Prostate gland (tissue), 2 donors: ENCODE measurements around the gene SHBG. TPM values are rescaled to one million over a fixed set of nuclear protein-coding genes. Genes with fewer than 3 reads are reported as not detected.

Experiments used
- DNase-seq: peaks from one replicate; pipeline ENCODE4 v3.0.0-alpha.2; 2019; ENCODE audit warnings: low spot score
- H3K27ac ChIP-seq, 2 donors: fragments of 200-600 bp; sonication (generic); 2 replicates each; pipeline ENCODE4 v1.5.1; 2017 to 2019
- H3K27me3 ChIP-seq: fragments of 200-600 bp; sonication (generic); replicated peaks from 2 replicates; pipeline ENCODE4 v1.5.1; 2019; ENCODE audit not compliant: insufficient read depth
- H3K36me3 ChIP-seq, 2 donors: fragments of 200-600 bp; sonication (generic); 1 replicate in 1 of 2; 2 replicates in 1 of 2; pipeline versions ENCODE4 v1.5.1 to v1.8.1; 2017 to 2019
- H3K4me1 ChIP-seq: fragments of 200-600 bp; sonication (generic); replicated peaks from 2 replicates; pipeline ENCODE4 v1.5.1; 2019
- H3K4me3 ChIP-seq, 2 donors: fragments of 200-600 bp; sonication (generic); 2 replicates each; pipeline ENCODE4 v1.5.1; 2017 to 2019
- H3K9me3 ChIP-seq: fragments of 200-600 bp; sonication (generic); 2 replicates; pipeline ENCODE4 v1.5.1; 2017
- POLR2A ChIP-seq: fragments of 450-650 bp; IDR thresholded peaks from one replicate; pipeline ENCODE4 v1.6.1; 2016; ENCODE audit warnings: antibody characterized with exemption, mild to moderate bottlenecking
- POLR2AphosphoS5 ChIP-seq: sonication (generic); formaldehyde crosslinking; IDR thresholded peaks from one replicate; pipeline ENCODE4 v1.6.1; 2017; ENCODE audit warnings: antibody characterized with exemption
- WGBS: methylation state at CpG from one replicate; pipeline ENCODE4 v1.1.5; 2018; 5-methylcytosine and 5-hydroxymethylcytosine counted together
- intact Hi-C: fragments of 100-400 bp; cut with DNase I; formaldehyde crosslinking; loops from one replicate; pipeline ENCODE4 v1.14.2; 2022
- total RNA-seq, 2 donors: library from RNA; depleted of rRNA; stranded (reverse); fragments of >200 nt; gene quantifications; one replicate each; pipeline ENCODE4 v1.1.0, GENCODE V29; 2016
- TF ChIP-seq, protein P1 (sequence below), 4 experiments: fragments of 200-600 bp in 2 of 4; fragments of 450-650 bp in 2 of 4; sonication (generic) in 2 of 4; IDR thresholded peaks; 1 replicate in 3 of 4; 2 replicates in 1 of 4; pipeline ENCODE4 v1.5.1; 2016 to 2019; ENCODE audit warnings: antibody characterized with exemption in 4 of 4, mild to moderate bottlenecking in 2 of 4, moderate library complexity in 2 of 4

Gene SHBG
- total RNA-seq, 2 donors from 2014 or later: 2.1 TPM; not detected in 1

DNA sequence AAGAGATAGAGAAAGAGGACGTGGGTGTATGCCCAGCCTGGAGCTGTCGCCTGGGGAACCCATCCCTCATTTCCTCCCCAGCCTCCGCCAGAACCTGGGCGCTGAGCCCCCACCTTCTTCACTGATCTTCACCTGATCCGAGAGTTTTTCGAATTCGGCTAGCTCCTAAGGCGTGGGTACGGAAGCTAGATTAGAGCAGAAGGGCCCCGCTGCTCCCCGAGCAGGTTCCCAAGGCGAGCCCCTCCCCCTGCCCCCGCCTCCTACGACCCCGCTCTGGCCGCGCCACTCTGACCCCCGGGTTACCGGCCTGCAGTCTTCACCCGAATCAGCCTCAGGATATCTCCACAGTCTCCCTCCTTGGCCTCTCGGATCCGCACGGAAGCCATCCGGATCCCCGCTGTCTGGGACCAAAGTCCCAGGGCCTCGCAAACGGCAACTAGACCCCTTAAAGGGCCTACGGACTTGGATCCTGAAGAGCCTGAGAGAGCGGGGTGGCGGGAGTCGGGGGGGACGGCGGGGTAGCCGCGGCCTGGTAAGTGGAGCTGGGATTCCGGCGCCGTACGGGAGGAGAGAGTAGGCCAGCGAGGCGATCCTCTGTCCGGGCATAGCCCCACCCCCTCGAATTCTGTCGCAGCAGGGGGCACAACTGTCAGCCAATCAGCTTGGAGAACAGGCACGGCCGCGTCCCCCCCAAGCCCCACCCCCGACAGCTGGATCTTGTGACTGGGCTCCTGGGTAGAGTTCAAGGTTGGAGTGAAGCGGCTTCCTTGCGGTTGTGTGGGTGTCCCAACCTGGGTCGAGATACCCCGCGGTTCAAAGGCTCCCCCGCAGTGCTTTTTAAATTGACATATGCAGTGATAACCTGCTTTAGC lies 2.4 kb upstream of the SHBG start, which contains the start of gene SAT2:
Gene SAT2 (minus strand): TSS at position 572 of the 872 bp plus-strand sequence. CDS start 186 bp downstream, at position 386.
- peak within 1 kb of the TSS; percentile 87 to 94 for H3K4me3 ChIP-seq
- peak within 1 kb of the TSS; percentile 97 to 98 for H3K27ac ChIP-seq
- no peaks in the 10 kb centered on the region for H3K27me3 ChIP-seq
- H3K4me1 ChIP-seq: no peaks in the 10 kb centered on the region
- DNase-seq: peak; percentile 94
- intact Hi-C loops: loop anchor here (5.0 kb wide), 1 partner anchor 60 kb away; the partner anchor contains the start of genes TP53 and WRAP53
- TF ChIP-seq POLR2A (peak; percentile 88), POLR2AphosphoS5 (peak; percentile 82)
- TF ChIP-seq, protein P1, sequence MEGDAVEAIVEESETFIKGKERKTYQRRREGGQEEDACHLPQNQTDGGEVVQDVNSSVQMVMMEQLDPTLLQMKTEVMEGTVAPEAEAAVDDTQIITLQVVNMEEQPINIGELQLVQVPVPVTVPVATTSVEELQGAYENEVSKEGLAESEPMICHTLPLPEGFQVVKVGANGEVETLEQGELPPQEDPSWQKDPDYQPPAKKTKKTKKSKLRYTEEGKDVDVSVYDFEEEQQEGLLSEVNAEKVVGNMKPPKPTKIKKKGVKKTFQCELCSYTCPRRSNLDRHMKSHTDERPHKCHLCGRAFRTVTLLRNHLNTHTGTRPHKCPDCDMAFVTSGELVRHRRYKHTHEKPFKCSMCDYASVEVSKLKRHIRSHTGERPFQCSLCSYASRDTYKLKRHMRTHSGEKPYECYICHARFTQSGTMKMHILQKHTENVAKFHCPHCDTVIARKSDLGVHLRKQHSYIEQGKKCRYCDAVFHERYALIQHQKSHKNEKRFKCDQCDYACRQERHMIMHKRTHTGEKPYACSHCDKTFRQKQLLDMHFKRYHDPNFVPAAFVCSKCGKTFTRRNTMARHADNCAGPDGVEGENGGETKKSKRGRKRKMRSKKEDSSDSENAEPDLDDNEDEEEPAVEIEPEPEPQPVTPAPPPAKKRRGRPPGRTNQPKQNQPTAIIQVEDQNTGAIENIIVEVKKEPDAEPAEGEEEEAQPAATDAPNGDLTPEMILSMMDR (IDR thresholded peaks at IDR 0.05): no peak
- WGBS: 1% methylated on average over 54 of the region's 54 CpGs
- H3K9me3 ChIP-seq: no peaks in the 10 kb centered on the region
- no peaks in the 10 kb centered on the region for H3K36me3 ChIP-seq

DNA sequence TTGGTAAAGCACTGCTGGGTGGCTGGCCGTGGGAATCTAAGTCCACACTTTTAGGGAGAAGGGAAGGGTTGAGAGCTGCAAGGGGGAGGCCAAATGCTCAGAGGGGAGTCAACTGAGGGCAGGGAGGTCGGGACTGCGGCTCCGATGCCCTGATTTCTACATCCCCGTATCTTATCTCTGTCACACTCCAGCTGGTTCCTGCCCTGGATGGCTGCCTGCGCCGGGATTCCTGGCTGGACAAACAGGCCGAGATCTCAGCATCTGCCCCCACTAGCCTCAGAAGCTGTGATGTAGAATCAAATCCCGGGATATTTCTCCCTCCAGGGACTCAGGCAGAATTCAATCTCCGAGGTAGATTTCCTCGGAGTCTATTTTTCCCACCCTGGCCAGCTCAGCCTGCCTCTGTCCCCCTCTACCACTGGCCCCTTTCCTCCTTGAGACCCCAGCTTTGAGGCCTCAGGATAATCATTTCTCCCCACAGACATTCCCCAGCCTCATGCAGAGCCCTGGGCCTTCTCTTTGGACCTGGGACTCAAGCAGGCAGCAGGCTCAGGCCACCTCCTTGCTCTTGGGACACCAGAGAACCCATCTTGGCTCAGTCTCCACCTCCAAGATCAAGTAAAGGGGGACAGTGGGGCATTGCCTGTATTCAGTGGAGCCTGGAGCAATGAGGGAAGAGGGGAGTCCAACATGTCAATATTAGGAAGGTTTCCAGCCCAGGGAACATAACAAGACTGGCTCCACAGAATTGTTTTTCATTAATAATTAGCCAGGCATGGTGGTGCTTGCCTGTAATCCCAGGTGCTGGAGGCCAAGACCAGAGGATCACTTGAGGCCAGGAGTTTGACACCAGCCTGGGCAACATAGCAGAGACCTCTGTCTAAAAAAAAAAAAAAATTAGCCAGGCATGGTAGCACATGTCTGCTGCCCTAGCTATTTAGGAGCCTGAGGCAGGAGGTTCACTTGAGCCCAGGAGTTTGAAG lies 1.8 kb downstream of the SHBG start:
- intact Hi-C loops: no loop called here
- Histone ChIP-seq H3K27me3 (no peaks in the 10 kb centered on the region), H3K27ac (no peak overlapping the region), H3K4me1 (no peaks in the 10 kb centered on the region), H3K4me3 (no peak overlapping the region), H3K36me3 (no peaks in the 10 kb centered on the region), H3K9me3 (no peaks in the 10 kb centered on the region)
- WGBS: 84% methylated on average over 11 of the region's 11 CpGs
- TF ChIP-seq, protein P1 (IDR thresholded peaks at IDR 0.05): no peak
- TF ChIP-seq POLR2AphosphoS5: no peak
- TF ChIP-seq POLR2A: no peak
- DNase-seq: no peak

DNA sequence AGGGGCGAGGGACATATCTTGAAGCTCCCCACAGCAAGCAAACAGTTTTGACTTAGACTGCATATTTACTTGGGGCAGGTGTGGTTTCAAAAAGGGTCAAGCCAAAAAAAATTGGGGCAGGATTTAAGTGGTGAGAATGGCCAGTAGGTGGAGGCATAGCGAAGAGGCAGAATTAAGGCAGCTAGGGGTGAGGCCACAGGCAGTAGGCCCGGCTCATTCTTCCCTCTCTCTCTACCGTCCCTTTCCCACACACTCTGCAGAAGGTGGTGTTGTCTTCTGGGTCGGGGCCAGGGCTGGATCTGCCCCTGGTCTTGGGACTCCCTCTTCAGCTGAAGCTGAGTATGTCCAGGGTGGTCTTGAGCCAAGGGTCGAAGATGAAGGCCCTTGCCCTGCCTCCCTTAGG lies 2.6 kb downstream of the SHBG start:
- TF ChIP-seq, protein P1 (IDR thresholded peaks at IDR 0.05): peak in 3 of 4 experiments; percentile 20 to 58 (median 56)
- no peak for TF ChIP-seq POLR2AphosphoS5
- Histone ChIP-seq H3K4me1 (no peaks in the 10 kb centered on the region), H3K36me3 (no peaks in the 10 kb centered on the region), H3K27me3 (no peaks in the 10 kb centered on the region), H3K27ac (no peak overlapping the region), H3K9me3 (no peaks in the 10 kb centered on the region), H3K4me3 (no peak overlapping the region)
- intact Hi-C loops: no loop called here
- DNase-seq: no peak
- 38% methylated on average over 6 of the region's 6 CpGs for WGBS

DNA sequence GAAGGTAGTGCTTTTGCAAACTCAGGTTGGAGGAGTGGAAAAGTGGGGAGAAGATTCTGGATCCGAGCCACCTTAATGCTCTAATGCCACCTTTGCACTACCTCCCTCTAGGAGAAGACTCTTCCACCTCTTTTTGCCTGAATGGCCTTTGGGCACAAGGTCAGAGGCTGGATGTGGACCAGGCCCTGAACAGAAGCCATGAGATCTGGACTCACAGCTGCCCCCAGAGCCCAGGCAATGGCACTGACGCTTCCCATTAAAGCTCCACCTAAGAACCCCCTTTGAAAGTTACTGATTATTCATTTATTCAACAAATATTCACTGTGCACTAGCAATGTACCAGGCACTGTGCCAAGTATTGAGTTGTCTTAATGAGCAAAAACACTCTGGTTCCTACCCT lies 3.2 kb downstream of the SHBG start:
- 87% methylated on average over 2 of the region's 2 CpGs for WGBS

More for the DNA sequence above, 3.2 kb downstream of the SHBG start:
- Histone ChIP-seq H3K9me3 (no peaks in the 10 kb centered on the region), H3K27ac (no peak overlapping the region), H3K27me3 (no peaks in the 10 kb centered on the region), H3K4me3 (no peak overlapping the region), H3K4me1 (no peaks in the 10 kb centered on the region), H3K36me3 (no peaks in the 10 kb centered on the region)
- TF ChIP-seq POLR2AphosphoS5 (no peak), POLR2A (no peak)
- TF ChIP-seq, protein P1 (IDR thresholded peaks at IDR 0.05): no peak
- DNase-seq: no peak
- intact Hi-C loops: no loop called here
